Gastroesophageal sphincter (tissue), 3 donors: Measurements from ENCODE around the gene ECPAS.

Experiments used
- CTCF ChIP-seq, 4 experiments: fragments of 200-600 bp in 2 of 4; fragments of 450-650 bp in 2 of 4; sonication (generic) in 1 of 4; IDR thresholded peaks; one replicate each; pipeline ENCODE4 v1.5.1; 2017 to 2019; ENCODE audit warnings: antibody characterized with exemption in 4 of 4, mild to moderate bottlenecking in 2 of 4, moderate library complexity in 2 of 4
- EP300 ChIP-seq: sonication (generic); formaldehyde crosslinking; IDR thresholded peaks from one replicate; pipeline ENCODE4 v1.6.1; 2017; ENCODE audit warnings: antibody characterized with exemption, mild to moderate bottlenecking
- POLR2A ChIP-seq, 2 donors: fragments of 450-650 bp; IDR thresholded peaks; one replicate each; pipeline ENCODE4 v1.6.1; 2017; ENCODE audit warnings: antibody characterized with exemption in 2 of 2, mild to moderate bottlenecking in 2 of 2, moderate library complexity in 1 of 2

GRCh38 chr9:111474385-111474784 lies 9.8 kb downstream of the ECPAS start:
- TF ChIP-seq EP300 (no peak), CTCF (IDR thresholded peaks at IDR 0.05) (no peak), POLR2A (IDR thresholded peaks at IDR 0.05) (no peak)
